HG03280 (cell line): Measurements from ENCODE around the gene HLA-DQA1.
"Not testable (repeated sequence)": the region's sequence is repeated elsewhere in the genome, so short reads cannot be mapped to it uniquely, and the experiment has no call there.

Experiments
- ATAC-seq: cut with Tn5 transposase; IDR thresholded peaks from one replicate; pipeline ENCODE4 v1.9.1; 2021; ENCODE audit warnings: mild to moderate bottlenecking, moderate library complexity; ENCODE audit not compliant: unreplicated experiment

HLA-DQA1 gene

DNA sequence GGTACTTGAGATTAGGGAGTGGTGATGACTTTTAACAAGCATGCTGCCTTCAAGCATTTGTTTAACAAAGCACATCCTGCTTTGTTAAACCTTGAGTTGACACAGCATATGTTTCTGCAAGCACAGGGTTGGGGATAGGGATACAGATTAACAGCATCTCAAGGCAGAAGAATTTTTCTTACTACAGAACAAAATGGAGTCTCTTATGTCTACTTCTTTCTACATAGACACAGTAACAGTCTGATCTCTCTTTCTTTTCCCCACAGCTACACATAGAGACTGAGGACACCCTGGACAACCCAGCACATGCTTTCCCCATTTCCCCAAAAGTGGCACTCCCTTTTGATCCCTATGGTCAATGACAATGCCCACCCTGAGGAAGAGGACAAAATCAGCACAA lies 20.6 kb downstream of the HLA-DQA1 start:
- not testable (repeated sequence) for ATAC-seq

- no peak for ATAC-seq
Observed at GRCh38 chr6:32658268-32658897, 21.2 kb downstream of the HLA-DQA1 start.

DNA sequence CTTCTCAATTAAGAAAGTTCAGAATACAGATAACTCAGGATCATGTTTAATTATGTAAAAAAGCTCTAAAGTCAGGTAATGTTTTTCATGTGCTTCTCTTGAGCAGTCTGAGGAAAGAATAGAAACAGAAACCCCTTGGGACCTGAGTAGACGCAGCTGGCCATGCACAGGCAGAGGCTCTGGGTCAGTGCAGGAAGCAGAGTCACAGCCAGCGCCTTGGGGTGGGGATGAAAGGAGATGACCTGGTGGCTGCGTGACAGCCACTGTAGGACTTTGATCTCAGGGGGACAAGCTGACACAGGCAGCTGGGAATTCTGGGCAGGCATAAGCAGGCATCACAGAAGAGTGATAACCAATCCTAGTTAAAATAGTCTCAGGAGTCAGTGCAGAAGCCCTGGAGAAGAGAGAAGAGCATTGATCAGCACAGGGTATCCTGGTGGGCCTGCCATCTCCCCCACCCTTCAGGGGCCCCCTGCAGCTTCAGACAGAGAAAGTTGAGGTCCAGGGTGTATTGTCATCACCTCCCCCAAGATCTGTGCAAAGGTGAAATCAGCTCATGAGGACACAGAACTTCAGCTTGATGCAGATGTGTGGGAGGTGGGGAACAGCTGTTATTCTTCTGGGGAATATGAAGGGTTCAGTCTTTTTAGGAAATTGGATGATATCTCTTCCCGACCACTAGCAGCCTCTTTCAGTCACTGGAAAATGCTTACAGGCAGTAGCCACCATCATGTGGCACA lies 22.8 kb downstream of the HLA-DQA1 start:
- ATAC-seq = peak; percentile 76

DNA sequence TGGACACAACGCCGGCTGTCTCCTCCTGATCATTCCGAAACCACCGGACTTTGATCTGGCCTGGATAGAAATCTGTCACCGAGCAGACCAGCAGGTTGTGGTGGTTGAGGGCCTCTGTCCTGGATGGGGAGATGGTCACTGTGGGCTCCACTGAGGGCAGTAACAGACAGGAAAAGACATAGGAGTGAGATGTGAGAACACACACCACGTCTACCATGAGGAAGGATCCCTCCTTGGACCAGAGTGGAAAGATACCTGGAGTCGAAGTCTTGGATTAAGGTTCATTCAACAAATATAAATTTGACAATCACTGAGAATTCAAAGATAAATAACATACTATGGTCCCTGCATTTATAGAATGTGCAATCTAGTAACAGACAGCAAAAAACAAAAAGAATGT lies 24.9 kb downstream of the HLA-DQA1 start:
- ATAC-seq = no peak

DNA sequence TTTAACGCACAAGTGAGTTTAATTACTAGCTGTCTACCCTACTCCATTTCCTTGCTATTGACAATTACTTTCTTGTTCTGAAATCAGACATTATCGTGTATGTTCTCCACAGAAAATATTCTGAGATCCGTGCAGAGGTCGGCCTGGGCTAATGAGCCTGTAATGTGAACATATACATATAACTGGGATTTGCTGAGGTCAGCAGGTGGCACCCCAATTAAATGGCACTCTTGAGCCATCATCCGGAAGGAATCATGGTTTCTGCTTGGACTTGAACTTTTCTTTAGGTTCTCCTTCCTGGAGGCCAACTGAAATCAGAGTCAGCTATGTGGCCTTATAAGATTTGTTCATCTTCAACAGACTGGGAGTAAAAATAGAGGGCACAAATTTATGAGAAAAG lies 25.6 kb downstream of the HLA-DQA1 start:
- ATAC-seq = no peak

DNA sequence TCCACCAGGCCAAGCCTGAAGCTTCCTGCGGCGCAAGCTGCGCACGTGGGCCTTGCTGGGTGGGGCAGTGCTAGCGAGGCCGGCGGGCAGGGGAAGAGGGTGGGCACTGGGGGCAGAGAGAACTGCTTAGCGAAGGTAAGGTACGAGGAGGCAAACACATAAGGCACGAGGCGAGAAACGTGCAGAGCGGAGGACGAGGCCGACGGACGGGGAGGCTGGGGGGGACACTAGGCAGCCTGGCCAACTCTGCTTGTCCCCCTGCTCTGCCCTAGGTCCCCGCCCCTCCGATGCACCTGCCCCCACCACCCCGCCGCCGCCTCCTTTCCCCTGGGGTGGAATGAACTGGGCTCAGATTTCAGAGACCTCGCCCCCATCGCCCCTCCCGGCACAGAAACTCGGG lies 27.1 kb downstream of the HLA-DQA1 start:
- no peak for ATAC-seq

- ATAC-seq = peak; percentile 46
Observed at GRCh38 chr6:32664827-32665362, 27.7 kb downstream of the HLA-DQA1 start.

GRCh38 chr6:32665661-32666060 lies 28.5 kb downstream of the HLA-DQA1 start:
- no peak for ATAC-seq

DNA sequence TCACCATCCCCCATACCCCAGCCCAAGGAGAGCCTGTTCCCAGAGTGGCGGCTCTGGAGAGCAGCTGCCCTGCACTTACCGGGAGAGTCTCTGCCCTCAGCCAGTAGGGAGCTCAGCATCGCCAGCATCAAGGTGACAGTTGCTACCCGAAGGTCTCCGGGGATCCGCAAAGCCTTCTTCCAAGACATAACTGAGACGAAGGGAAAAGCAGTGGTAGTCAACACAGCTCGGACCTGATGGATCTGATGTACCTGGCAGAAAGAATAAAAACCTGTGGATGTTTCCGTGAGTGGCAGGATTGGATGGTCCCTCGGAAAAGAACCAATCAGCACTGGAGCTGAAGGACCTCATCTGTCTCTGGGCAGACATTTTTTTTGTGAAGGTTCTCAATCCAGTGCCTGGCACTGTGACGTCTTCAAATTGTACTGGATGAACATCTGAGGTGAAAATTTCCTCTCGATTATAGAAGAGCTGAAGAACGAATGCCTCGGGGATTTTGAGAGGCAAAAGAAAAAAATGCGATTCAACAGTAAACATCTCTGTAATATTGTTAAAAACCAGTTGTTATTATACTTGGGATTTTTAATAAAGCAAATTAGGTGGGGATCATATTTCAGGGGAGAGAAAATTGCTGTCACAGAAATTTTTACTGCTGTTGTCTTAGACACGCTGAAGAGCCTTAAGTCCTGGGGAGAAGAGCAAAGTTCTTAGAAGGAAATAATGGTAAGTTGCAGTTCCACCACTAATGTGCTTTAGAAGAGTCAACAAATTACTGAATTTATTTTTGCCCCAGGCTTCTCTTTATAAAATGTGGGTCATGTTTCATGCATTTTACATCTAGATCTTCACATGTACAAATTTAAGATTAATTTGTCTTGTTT lies 29.5 kb downstream of the HLA-DQA1 start, which contains the start of gene HLA-DQB1:
HLA-DQB1 (minus strand) TSS at position 238 of the 881 bp plus-strand sequence; CDS start at position 188, 50 bp downstream.
- peak; percentile 41 for ATAC-seq

- peak; percentile 63 for ATAC-seq
Observed at GRCh38 chr6:32668226-32668747, 31.1 kb downstream of the HLA-DQA1 start.

- no peak for ATAC-seq
Observed at GRCh38 chr6:32669240-32669639, 32.0 kb downstream of the HLA-DQA1 start.

DNA sequence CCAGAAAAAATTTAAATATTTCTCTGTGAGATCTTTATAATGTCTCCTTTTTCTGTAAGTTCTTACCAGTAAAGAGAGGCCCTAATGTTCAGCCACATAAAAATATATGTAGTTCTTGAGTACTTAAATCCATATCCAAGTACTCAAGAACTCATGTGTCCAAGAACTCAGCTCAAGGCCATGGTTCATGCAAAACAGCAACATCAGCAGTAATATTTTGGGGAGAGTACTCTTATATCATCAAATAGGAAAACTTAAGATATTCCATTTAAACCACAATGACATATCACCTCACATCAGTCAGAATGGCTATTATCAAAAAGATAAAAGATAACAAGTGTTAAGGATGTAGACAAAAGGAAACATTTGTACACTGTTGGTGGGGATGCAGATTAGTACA lies 32.7 kb downstream of the HLA-DQA1 start:
- no peak for ATAC-seq

DNA sequence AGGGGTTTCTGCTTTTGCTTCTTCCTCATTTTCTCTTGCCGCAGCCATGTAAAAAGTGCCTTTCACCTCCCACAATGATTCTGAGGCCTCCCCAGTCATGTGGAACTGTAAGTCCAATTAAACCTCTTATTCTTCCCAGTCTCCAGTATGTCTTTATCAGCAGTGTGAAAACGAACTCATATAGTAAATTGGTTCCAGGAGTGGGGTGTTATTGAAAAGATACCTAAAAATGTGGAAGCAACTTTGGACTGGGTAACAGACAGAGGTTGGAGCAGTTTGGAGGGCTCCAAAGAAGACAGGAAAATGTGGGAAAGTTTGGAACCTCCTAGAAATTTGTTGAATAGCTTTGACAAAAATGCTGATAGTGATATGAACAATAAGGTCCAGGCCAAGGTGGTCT lies 34.7 kb downstream of the HLA-DQA1 start:
- ATAC-seq = not testable (repeated sequence)

DNA sequence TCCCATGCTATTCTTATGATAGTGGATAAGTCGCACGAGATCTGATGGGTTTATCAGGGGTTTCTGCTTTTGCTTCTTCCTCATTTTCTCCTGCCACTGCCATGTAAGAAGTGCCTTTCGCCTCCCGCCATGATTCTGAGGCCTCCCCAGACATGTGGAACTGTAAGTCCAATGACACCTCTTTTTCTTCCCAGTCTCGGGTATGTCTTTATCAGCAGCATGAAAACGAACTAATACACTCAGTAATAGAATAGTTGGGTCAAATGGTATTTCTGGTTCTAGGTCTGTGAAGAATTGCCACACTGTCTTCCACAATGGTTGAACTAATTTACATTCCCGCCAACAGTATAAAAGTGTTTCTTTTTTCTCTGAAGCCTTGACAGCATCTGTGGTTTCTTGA lies 36.9 kb downstream of the HLA-DQA1 start:
- not testable (repeated sequence) for ATAC-seq

- ATAC-seq = no peak
Observed at GRCh38 chr6:32679492-32679891, 42.3 kb downstream of the HLA-DQA1 start.

- no peak for ATAC-seq
Observed at GRCh38 chr6:32680055-32680454, 42.8 kb downstream of the HLA-DQA1 start.

- no peak for ATAC-seq
Observed at GRCh38 chr6:32684246-32684645, 47.0 kb downstream of the HLA-DQA1 start.

DNA sequence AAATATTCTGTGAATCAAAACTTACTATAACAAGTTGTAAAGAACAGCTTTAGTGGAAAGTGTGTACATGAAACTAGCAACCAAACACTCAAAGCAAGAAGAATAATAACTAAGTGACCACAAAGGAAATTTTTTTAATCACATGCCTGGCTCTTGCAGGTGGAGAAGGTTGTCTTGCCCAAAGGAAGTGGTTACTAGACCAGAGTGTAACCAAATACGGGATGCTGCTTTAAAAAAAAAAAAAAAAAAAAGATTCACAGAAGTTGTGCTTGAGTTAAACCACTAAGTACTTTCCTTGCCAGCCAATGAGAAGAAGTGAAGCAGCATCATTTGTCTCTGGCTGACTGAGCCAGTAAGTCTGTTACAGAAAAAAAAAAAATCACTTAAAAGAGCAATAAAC lies 48.4 kb downstream of the HLA-DQA1 start:
- peak; percentile 89 for ATAC-seq

DNA sequence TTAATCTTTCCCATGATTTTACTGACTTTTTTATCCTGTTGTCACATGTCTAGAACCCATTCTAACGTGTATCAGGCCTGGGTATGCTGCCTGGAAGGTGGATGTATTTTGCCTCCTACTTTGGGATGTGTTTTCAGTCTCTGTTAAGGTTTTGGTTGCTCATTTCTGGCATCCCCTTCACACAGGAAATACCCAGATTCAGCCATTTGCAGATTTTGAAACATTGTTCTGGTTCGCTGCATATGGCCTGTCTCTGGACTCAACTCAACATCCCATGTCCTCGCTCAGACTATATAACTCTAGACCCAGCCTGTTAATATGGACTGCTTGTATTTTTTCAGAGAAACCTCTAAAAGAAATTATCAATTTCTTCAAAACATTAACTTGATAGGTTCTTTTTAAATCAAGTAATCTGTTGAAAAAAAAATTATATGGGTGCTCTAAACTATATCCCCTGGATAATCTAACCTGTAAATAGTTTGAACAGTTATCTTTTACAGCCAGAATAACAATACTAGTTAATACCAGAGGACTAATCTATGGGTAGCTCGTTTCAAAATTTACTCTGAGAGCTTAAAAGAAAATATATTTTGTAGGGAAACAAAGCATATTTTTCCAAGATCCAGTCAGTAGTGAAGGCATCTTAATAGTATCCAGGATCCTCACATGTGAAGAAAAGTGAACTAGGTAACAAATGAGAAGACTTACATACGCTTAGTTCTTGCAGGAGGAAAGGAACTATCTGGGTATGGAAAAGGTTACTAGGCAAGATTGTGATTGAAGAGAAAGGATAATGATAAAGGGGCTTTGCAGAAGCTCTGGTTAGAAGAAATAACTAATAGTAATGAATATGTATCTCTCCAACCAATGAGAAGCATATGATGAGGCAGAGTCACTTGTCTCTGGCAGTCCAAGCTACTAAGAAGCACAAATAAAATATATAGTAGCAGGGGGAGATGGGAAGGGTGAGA lies 52.6 kb downstream of the HLA-DQA1 start:
- ATAC-seq = no peak

DNA sequence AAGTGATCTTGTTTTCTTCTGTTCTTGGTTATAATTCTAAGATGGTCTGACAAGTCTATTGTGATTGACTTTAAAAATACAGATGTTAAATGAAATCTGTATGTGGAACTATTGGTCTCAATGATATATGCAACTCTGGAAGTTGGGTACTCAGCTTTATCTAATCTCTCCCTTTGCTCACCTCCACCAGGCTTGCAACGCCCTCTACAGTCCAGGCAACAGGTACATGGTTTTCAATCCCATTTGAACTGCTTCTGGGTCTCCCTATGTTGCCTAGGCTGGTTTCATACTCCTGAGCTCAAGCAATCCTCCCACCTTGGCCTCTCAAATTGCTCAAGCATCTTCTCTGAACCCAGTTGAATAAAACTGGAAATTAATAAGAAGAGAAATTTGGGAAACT lies 54.8 kb downstream of the HLA-DQA1 start:
- ATAC-seq = no peak
